Hematopoietic multipotent progenitor cell treated with erythropoietin and hydrocortisone succinate and interleukin-3 and kit ligand, for 17 days (in vitro differentiated cells): ENCODE results near the gene ESPNL.
"Not testable (repeated sequence)": the region's sequence is repeated elsewhere in the genome, so short reads cannot be mapped to it uniquely, and the experiment has no call there.

ENCODE experiments used
- DNase-seq: peaks from one replicate; pipeline ENCODE4 v3.0.0-alpha.2; 2015; ENCODE audit warnings: low spot score

Gene ESPNL

DNA sequence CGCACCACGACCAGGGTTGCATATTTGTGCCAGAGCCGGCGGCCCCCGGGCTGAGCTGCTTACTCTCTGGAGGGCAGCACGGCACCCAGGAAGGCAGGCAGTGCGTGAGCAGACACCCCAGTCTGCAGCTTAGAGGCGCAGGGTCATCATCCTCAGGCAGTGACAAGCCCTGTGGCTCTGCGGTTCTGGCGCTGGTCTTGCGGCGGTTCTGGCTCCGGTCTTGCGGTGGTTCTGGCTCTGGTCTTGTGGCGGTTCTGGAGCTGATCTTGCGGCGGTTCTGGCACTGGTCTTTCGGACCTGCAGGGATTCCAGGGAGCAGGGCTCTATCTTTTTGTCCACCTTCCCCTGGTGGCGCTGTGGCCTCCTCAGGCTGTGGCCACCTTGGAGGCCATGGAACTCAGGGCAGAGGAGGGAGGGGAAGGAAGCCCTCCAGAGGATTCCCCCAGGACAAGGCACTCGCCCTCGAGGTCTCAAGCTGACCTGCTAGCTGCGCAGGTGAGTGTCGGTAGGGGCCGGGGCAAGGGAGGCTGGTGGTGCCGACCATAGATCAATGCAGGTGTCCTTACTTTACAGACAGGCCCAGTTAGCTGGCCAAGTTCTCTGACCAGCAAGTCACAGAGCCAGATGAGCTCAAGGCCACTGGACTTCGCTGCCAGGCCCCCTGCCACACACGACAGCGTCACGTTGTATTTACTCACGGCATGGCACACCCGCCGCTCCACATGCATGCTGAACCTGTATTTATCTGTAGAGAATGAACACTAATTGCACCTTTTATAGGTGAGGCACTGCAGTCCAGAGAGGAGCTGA lies 14.9 kb downstream of the ESPNL start:
- no peak for DNase-seq

DNA sequence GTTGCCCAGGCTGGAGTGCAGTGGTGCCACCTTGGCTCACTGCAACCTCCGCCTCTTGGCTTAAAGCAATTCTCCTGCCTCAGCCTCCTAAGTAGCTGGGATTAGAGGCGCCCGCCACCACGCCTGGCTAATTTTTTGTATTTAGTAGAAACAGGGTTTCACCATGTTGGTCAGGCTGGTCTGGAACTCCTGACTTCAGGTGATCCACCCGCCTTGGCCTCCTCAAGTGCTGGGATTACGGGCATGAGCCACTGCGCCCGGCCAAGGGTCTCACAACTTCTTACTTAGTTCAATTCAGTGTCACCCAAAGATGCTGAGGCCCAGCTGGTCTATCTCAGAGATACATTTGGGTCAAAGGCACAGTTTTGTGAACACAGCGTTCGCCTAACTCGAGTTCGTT lies 15.6 kb downstream of the ESPNL start:
- DNase-seq = not testable (repeated sequence)

DNA sequence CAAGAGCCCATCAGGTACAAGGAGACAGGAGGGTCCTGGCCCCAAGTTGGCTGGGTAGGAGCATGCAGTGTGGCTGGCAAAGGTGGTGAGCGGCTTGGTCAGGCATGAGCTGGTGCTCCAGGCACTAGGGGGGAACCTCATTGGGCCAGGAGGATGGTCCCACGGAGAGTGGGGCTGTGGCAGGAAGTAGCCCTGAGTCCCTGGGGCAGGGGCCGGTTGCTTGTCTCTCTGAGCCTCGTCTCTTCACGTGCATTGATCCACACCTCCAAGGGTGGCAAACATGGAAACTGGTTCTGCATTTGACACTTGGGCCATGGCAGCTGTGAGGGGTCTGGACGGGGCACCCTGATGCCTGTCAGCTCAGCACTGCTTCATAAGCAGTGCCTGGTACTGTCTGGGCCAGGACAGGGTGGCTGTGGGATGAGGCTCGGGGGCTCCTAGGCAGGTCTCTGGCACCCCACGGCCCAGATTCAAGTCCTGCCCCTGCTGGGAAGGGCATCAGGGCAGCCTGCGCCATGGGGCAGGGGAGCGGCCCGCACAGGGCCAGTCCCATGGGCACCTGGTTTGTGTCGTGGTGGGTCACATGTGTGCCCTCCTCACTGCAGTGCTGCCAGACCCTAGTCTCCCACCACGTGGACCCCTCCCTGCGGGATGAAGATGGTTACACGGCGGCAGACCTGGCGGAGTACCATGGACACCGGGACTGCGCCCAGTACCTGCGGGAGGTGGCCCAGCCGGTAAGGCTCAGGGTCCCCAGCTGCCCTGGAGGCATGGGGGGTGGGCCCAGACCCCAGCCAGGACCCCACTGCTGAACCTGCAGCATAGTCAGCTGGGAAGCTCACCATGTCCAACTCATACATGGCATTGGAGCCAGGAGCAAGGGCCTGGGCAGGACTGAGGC lies 16.4 kb downstream of the ESPNL start:
- no peak for DNase-seq

DNA sequence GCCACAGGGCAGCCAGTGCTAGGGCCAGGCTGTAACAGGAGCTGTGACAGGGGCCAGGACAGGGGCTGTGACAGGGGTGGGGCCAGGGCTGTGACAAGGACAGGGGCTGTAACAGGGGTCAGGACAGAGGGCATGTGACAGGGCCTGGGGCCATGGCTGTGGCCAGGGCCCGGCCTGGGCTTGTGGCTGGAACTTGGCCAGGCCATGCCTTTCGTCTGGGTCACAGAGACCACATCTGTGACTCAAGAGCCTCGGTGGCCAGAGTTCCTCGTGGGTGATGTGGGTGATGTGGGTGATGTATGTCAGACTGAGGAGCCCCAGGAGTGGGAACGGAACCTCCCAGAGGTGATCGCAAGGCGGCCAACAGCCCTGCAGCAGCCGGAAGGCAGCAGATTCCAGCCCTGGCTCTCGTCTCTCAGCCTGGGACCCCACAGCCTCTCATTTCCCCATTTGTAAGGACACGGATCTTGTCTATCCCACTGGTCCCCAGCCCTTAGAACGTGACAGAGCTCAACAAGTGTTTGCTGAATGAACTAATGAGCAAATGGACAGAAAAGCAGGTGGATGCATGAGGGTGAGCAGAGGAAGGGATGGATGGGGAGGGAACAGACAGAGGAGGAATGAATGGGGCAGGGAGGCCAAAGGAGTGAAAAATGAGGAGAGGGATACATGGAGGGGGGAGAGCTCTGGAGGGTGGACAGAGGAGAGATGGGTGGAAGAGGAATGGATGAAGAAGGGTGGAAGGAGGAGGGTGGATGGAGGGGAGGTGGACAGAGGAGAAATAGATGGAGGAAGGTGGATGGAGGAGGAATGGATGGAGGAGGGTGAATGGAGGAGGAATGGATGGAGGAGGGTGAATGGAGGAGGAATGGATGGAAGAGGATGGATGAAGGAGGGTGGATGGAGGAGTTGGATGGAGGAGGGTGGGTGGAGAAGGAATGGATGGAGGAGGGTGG lies 17.3 kb downstream of the ESPNL start:
- no peak for DNase-seq

DNA sequence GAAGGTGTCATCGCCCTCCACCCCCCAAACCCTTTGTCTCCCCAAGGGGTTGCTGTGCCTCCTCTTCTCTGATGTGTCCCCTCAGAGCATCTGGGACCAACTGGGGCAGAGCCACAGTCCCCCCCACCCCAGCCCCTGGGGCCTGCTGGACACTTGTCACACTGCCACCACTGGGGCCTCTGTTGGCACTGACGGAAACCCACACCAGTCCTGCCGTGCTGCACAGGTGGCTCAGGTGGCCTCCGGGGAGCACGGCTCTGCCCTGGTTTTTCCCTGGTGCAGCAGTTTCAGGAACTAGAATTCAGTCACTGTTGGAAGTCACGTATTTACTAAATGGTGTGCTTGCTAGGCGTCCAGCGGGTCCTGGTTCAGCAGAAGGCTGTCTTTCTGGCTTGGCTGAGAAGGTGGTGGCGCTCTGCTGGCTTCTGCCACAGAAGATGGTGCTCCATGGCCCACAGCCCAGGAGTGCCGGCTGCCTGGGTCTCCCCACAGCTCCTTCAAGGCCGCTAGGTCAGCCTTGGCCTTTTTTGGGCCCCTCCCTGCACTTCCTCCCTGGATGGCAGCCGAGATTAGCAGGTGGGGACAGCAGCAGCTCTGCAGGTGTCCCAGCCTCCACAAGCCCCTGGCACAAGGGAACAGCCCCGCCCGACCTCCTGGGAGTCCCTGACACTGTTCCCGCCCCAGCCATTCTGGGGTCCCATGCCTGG lies 19.8 kb downstream of the ESPNL start:
- no peak for DNase-seq

DNA sequence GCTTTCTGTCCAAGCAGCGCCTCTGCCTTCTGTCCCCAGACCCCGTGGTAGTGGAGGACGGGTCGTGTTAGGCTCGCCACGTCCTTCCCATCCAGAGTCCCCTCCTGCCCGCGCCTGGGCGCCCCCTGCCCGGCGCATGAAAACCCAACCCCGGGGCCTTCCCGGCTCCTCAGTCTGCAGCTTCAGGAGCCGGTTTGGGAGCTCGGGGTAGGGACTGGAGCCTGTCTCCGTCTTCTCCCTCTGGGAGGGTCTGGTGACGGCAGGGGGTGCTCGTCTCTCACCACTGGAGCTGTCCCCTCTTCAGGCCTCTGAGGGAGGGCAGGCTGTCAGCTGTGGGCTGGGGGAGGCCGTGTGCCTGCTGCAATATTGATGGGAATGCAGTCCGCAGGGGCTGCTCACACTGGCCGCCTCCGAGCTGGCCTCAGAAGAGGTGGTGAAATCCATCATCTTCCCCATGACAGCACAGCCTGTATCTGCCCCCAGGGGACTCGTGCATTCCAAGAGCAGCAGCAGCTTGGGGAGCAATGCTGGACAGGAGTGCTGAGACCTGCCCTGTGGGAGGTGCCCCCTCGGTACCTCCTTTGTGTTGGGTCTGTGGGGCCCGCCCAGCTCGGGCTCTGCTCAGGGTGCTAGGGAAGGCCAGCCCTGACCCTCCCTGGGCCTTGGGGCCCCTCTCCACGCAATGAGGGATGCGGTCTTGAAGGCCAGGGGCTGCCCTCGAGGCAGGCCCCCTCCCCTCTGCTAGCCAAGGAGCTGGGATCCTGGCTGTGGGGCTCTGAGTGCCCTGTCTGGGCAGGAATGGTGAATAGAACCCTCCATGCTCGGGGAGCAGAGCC lies 20.5 kb downstream of the ESPNL start:
- no peak for DNase-seq

DNA sequence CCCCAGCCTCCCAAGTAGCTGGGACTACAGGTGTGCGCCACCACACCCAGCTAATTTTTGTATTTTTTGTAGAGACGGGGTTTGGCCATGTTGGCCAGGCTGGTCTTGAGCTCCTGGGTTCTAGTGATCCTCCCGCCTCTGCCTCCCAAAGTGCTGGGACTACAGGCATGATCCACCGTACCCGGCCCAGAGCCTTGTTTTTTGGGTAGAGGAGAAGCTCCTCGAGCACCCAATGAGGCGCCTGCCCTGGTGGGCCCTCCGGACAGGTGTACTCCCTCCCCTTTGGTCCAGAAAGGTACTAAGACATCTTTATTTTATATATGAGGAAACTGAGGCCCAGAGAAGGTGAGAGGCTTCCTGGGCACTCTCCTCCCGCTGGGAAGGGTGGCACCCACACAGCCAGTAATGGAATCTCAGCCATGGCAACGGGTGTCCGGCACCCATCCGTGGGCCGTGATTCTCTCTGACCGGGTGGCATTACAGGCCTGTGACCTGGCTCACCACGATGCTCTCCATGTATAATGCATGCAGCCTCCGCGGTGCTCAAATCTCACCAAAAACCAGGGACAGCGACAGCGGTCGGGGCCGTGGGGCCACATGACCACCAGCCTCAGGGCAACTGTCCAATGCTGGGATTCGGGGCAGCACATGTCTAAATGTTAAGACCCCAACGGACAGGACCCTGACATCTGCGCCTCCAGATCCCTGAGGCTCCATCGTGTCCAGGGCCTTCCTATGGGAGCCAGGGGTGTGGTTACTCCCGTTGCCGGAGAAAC lies 21.6 kb downstream of the ESPNL start:
- DNase-seq = no peak

DNA sequence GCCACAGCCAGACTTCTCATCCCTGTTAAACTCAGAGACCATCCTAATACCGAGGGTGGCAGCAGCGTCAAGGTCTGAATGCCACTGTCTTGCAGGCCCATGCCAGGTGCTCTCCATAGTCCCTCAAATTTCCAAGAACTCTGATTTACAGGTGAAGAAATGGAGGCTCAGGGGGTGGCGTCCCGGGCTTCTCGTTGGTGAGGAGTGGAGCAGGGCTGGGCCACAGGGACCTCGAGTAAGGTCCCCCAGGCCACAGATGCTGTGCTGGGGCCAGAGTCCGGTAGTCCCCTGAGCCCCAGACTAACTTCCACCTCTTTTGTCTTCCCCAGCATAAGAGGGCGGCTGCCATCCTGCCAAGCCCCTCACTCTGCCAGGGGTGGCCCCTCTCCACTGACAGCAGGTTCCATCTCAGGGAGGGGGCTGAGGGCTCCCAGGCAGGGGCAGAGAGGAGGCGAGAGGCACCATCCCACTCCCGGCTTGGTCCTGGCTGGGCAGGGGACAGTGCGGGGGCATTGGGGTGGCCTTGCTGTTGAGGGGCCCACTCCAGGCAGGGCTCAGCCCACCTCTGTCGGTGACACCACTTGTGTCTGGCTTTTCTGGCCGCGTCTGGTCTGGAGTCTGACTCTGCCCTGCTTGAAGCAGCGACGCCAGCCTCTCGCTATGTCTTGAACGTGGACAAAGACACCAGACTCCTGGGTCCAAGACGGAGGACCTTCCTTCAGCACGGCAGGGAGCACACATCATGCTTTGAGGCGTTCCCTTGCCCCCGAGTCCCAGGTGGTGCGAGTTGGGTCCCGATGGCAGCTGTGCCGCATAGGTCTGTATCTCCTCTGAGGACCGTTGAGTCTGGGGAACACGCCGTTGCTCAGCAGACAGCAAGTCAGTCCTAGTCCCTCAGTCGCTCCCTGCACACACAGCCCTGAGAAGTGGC lies 22.4 kb downstream of the ESPNL start:
- no peak for DNase-seq

DNA sequence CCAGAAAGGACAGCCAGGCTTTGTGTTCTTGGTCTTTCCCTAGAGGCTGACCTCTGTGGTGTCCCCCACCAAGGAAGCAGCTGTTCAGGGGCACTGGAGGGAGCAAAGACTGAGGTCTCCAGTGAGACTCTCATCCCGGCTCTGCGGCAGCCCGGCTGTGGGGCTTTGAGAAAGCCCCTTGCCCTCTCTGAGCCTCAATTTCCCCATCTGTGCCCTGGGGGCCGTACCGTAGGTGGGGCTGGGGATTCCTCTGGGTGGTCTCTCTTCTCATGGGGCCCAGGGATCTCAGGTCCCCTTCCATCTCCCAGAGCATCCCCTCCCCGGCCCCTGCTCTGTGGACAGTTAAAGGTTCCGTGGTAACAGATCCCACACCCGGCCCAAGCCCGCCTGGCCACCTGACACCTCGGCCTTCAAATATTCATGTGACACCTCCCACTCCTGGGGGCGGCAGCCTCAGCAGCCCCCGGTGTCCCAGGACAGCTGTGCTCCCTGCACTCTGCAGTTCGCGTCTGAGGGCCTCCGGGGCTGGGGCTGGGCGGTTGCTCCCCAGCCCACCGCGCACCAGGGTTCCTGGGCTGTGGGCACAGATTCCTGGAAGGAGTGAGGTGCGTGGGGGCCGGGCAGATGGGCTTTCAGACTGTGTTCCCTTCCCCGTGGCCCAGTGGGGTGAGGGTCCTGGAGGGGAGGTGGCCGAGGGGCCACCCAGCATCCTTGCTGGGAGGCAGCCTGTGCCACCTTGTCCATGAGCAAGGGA lies 23.3 kb downstream of the ESPNL start:
- DNase-seq = no peak

DNA sequence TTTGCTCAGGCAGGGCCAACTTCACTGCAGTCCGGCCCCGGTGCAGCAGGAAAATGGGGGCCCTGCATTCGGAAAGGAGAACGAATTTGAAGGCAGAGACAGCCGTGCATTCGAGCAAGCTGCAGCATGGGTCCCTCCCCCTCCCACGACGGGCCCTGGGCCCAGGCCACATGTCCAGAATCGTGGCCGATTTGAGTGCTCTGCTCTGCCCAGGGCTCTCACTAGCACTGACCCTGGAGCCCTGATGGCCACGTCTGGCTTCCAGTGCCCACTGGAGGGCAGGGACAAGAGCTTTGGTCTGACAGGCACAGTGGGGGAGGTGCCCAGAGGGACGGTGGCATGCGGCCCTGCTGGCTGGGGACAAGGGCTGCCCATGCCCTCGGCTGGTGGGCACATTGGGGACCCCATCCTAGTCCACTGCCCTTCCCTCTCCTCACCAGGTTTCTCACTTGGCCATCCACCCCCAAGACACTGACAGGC lies 23.9 kb downstream of the ESPNL start:
- DNase-seq = no peak

DNA sequence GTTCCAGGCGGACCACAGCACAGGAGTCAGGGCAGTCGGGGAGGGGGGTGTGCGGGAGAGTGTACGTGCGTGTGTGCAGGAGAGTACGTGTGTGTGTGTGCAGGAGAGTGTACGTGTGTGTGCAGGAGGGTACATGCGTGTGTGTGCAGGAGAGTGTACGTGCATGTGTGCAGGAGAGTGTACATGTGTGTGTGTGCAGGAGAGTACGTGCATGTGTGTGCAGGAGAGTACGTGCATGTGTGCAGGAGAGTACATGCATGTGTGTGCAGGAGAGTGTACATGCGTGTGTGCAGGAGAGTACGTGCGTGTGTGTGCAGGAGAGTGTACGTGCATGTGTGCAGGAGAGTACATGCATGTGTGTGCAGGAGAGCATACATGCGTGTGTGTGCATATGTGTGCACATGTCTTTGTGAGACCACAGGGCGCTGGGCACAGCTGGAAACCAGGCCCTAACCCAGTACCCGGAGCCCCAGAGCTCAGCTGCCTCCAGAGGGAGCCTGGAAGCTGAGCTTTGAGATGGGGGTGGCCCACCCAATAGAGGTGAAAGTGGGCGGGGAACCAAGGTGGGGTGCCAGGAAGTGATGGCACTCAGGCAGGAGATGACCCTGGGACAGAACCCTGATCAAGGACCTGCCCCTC lies 24.5 kb downstream of the ESPNL start:
- no peak for DNase-seq

DNA sequence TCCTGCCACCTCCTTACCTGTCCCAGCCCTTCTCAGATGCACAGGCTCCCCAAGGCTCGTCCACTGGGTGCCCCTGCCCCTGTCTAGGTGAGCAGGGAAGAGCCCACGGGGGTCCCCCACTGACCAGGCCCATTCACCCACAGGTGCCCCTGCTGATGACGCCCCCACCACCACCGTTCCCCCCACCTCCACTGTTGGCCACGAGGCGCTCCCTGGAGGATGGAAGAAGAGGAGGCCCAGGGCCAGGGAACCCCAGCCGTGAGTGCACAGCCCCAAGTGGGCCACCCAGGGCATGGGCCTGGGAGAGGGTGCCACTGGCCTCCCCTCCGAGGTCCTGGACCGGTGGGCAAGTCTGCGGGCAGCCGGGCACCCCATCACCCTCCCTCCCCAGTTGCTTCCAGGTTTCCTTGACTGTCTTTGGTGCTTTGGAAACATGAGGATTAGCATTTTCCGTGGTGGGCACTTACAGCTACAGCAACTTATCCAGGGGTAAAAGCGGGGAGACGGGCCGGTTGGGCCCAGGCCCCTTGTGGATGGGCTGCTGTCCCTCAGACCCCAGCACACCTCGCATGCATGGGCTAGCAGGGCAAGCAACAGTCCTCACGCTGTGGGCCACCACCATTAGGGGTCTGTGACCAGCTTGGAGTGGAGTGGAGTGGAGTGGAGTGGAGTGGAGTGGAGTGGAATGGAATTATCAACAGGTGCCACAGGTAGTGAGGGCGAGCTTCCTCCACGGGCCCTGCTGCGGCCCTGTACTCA lies 25.2 kb downstream of the ESPNL start:
- no peak for DNase-seq

DNA sequence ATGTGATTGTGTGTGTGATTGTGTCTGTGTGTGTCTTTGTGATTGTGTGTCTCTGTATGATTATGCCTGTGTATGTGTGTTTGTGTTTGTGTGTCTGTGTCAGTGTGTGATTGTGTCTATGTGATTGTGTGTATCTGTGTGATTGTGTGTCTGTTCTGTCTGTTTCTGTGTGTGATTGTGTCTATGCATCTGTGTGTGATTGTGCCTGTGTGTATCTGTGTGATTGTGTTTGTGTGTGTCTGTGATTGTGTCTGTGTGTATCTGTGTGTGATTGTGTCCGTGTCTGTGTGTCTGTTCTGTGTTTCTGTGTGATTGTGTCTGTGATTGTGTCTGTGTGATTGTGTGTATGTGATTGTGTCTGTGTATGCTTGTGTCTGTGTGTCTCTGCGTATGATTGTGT lies 26.2 kb downstream of the ESPNL start:
- DNase-seq = no peak

DNA sequence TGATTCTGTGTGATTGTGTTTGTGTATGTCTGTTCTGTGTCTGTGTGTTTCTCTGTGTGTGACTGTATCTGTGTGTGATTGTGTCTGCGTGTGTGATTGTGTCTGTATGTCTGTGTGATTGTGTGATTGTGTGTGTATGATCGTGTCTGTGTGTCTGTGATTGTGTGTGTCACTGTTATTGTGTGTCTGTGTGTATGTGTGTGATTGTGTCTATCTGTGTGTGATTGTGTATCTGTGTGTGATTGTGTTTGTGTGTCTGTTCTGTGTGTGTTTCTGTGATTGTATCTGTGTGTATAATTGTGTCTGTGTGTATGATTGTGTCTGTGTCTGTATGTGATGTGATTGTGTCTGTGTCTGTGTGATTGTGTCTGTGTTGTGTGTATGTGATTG lies 26.6 kb downstream of the ESPNL start:
- DNase-seq = no peak

DNA sequence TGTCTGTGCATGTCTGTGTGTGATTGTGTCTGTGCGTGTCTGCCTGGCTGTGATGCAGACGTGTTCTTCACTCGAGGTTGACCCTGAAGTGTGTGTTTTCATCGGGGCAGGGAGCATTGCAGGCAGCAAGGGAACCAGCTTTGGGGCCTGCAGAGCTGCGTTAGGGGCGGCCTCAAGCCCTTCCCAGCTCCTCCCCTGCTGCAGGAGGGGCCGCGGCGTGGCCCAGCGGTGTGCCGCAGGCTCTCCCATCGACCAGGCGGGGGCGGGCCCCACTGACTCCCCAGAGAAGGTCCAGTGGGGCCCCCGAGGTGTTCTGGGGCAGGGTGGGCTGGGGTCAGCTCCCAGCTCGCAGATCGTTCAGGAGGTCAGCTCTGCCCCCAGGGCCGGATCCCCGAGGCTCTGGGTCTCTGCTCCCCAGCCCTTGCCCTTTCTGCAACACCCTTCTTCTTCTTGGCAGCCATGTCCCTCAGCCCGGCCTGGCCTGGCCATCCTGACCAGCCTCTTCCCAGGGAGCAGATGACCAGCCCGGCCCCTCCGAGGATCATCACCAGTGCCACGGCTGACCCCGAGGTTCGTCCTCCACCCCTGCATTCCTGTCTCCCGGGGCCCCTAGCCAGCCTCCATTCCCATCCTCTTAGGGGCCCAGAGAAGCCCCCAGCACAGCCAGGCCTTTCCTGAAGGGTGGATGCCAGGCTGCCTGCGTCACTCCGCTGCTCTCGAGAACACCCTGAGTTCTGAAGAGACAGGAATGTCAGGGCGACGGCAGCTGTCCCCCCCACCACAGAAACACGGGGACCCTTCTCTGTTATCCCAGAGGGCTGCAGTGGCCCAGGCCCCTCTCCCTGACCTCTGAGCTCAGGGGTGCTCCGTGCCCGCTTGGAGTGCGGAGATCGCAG lies 27.3 kb downstream of the ESPNL start:
- no peak for DNase-seq
